ENCODE measurements around the gene EFR3B. TPM values are rescaled to one million over a fixed set of nuclear protein-coding genes. Genes with fewer than 3 reads are reported as not detected.

The EFR3B gene
- total and polyA plus RNA-seq, 2 of the 13 experiments (the other 11 are each of a cell fraction or from before 2014, with no cell fraction given) = 0.42 TPM

GRCh38 chr2:25116956-25117355 is 75.1 kb downstream of the EFR3B start:
- no peak for DNase-seq (ENCODE audit: low spot score)
- intact Hi-C loops (cut with micrococcal nuclease; ENCODE audit: unreplicated experiment) = no loop called here
- TF ChIP-seq ZNF75D (CRISPR knock-in tag; IDR thresholded peaks at IDR 0.05; ENCODE audit: borderline replicate concordance) (no peak), SRY (CRISPR knock-in tag; IDR thresholded peaks at IDR 0.05) (no peak), ARID4A (CRISPR knock-in tag; IDR thresholded peaks at IDR 0.05; ENCODE audit: borderline replicate concordance) (no peak), MIXL1 (CRISPR knock-in tag; IDR thresholded peaks at IDR 0.05) (no peak)
- Histone ChIP-seq H3K79me2 (ENCODE audit: insufficient read depth, low read length) (no peaks in the 10 kb centered on the region), H3K4me2 (ENCODE audit: low read depth, low read length) (no peak overlapping the region), H3K4me3 (replicated peaks in 1 of 3; ENCODE audit: insufficient read depth in 1 of 3, low read depth in 2 of 3, low read length in 3 of 3) (no peak overlapping the region), H3K36me3 (replicated peaks in 1 of 2; ENCODE audit: control insufficient read depth in 1 of 2, insufficient read depth in 2 of 2, low read length in 2 of 2) (no peaks in the 10 kb centered on the region), H2AFZ (ENCODE audit: low read length) (no peak overlapping the region), H3K27me3 (ENCODE audit: control insufficient read depth in 1 of 2, insufficient read depth in 2 of 2, low read length in 2 of 2) (peaks cover 0 to 16% of the 10 kb centered on the region in 2 experiments; a peak in 2 of 5 replicates), H3K9ac (ENCODE audit: insufficient read depth, low read depth, low read length) (no peak overlapping the region), H3K27ac (ENCODE audit: extremely low read length, insufficient read depth, low read length) (no peak overlapping the region), H3K9me3 (ENCODE audit: low read length) (no peaks in the 10 kb centered on the region), H3K4me1 (ENCODE audit: insufficient read depth, low read length) (peaks cover 9% of the 10 kb centered on the region; the same call in 1 of the 2 replicates), H4K20me1 (ENCODE audit: insufficient read depth, low read length) (no peaks in the 10 kb centered on the region)
- BruUV-seq (replicated peaks) = no TSS peak
- POLR2A ChIA-PET = no interaction called here
- in situ Hi-C loops (cut with HindIII; ENCODE audit: extremely low pct_ligation_motif_present, low pct_unique_long_range_greater_than_20kb) = no loop called here
- CTCF ChIA-PET (ENCODE audit: low intra/inter-chr PET ratio, low total read pairs) = no interaction called here
- no peak for FAIRE-seq
- ATAC-seq = no peak
- WGBS (ENCODE audit: low lambda C conversion rate) = 65% methylated on average over 13 of the region's 13 CpGs

- Histone ChIP-seq H3K79me2 (ENCODE audit: insufficient read depth, low read length) (no peaks in the 10 kb centered on the region), H3K36me3 (replicated peaks in 1 of 2; ENCODE audit: control insufficient read depth in 1 of 2, insufficient read depth in 2 of 2, low read length in 2 of 2) (no peaks in the 10 kb centered on the region), H2AFZ (ENCODE audit: low read length) (no peak overlapping the region), H3K4me3 (replicated peaks in 1 of 3; ENCODE audit: insufficient read depth in 1 of 3, low read depth in 2 of 3, low read length in 3 of 3) (no peak overlapping the region), H4K20me1 (ENCODE audit: insufficient read depth, low read length) (no peaks in the 10 kb centered on the region), H3K4me1 (ENCODE audit: insufficient read depth, low read length) (peaks cover 9% of the 10 kb centered on the region; the same call in 1 of the 2 replicates), H3K9ac (ENCODE audit: insufficient read depth, low read depth, low read length) (no peak overlapping the region), H3K4me2 (ENCODE audit: low read depth, low read length) (no peak overlapping the region), H3K9me3 (ENCODE audit: low read length) (no peaks in the 10 kb centered on the region), H3K27ac (ENCODE audit: extremely low read length, insufficient read depth, low read length) (no peak overlapping the region), H3K27me3 (ENCODE audit: control insufficient read depth in 1 of 2, insufficient read depth in 2 of 2, low read length in 2 of 2) (peaks cover 0 to 16% of the 10 kb centered on the region in 2 experiments; a peak in 2 of 5 replicates)
- WGBS (ENCODE audit: low lambda C conversion rate) = 37% methylated on average over 11 of the region's 11 CpGs
- no TSS peak for BruUV-seq (replicated peaks)
- FAIRE-seq = no peak
- in situ Hi-C loops (cut with HindIII; ENCODE audit: extremely low pct_ligation_motif_present, low pct_unique_long_range_greater_than_20kb) (no loop called here), intact Hi-C loops (cut with micrococcal nuclease; ENCODE audit: unreplicated experiment) (no loop called here)
- POLR2A ChIA-PET = no interaction called here
- CTCF ChIA-PET (ENCODE audit: low intra/inter-chr PET ratio, low total read pairs) = no interaction called here
- no peak for DNase-seq (ENCODE audit: low spot score)
- 0 out of 3 replicates have a peak, but pooled peaks have one; percentile 21 for ATAC-seq
- TF ChIP-seq REST (IDR thresholded peaks at IDR 0.05; ENCODE audit: borderline replicate concordance in 1 of 2, low read depth in 1 of 2, low read length in 2 of 2) (no peak), SOX5 (CRISPR knock-in tag; IDR thresholded peaks at IDR 0.05; ENCODE audit: borderline replicate concordance) (no peak), E2F5 (CRISPR knock-in tag; conservative IDR thresholded peaks at IDR 0.05) (no peak), ZBTB38 (CRISPR knock-in tag; IDR thresholded peaks at IDR 0.05) (no peak), ZNF136 (CRISPR knock-in tag; IDR thresholded peaks at IDR 0.05; ENCODE audit: low read depth) (no peak), MYNN (CRISPR knock-in tag; IDR thresholded peaks at IDR 0.05; ENCODE audit: low read depth) (no peak)
These were observed 77.4 kb downstream of the EFR3B start for GRCh38 chr2:25119263-25119662.
